ENCODE measurements around the gene PNPLA7.
"Not testable (repeated sequence)": the region's sequence is repeated elsewhere in the genome, so short reads cannot be mapped to it uniquely, and the experiment has no call there.

The PNPLA7 gene

GRCh38 chr9:137513801-137514570 lies 36.2 kb downstream of the PNPLA7 start:
- not testable (repeated sequence) for DNase-seq (ENCODE audit: low read depth)

DNA sequence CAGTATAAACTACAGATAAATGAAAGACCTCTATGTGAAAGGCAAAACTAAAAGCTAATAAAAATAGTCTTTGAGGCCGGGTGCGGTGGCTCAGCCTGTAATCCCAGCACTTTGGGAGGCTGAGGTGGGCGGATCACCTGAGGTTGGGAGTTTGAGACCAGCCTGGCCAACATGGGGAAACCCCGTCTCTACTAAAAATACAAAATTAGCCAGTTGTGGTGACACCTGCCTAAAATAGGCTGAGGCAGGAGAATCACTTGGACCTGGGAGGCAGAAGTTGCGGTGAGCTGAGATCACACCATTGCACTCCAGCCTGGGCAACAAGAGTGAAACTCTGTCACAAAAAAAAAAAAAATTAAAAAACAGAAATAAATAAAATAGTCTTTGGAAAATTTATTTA lies 37.1 kb downstream of the PNPLA7 start:
- DNase-seq (ENCODE audit: low read depth): not testable (repeated sequence)

DNA sequence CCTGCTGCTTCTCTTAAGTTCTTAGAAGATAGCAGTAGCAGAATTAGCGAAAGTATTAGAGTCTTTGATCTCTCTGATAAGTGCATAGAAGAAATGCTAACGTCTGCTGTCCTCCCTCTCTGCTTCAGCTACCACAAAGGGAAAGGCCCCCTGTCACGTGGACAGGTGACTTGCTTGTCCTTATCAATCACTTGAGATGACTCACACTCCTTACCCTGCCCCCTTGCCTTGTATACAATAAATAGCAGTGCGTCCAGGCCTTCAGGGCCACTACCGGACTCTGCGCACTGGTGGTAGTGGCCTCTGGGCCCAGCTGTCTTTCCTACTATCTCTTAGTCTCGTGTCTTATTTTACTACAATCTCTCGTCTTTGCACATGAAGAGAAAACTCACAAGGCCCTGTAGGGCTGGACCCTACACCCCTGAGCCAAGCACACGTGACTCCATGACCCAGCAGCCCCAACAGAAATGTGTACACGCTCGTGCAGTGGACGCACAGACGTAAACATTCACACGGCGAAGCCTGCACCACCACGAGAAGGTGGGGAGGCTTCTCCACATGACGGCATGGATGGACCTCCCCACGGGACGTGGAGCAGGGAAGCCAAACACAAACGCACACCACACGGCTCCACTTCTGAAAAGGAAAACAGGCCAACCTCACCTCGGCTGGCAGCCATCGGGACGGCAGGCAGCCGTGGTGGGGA lies 38.3 kb downstream of the PNPLA7 start:
- no peak for DNase-seq (ENCODE audit: low read depth)

DNA sequence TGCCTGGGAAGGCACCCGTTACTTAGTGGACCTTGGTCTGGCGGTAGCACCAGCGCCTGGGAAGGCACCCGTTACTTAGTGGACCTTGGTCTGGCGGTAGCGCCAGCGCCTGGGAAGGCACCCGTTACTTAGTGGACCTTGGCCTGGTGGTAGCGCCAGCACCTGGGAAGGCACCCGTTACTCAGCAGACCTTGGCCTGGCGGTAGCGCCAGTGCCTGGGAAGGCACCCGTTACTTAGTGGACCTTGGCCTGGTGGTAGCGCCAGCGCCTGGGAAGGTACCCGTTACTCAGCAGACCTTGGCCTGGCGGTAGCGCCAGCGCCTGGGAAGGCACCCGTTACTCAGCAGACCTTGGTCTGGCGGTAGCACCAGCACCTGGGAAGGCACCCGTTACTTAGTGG lies 39.1 kb downstream of the PNPLA7 start:
- not testable (repeated sequence) for DNase-seq (ENCODE audit: low read depth)

DNA sequence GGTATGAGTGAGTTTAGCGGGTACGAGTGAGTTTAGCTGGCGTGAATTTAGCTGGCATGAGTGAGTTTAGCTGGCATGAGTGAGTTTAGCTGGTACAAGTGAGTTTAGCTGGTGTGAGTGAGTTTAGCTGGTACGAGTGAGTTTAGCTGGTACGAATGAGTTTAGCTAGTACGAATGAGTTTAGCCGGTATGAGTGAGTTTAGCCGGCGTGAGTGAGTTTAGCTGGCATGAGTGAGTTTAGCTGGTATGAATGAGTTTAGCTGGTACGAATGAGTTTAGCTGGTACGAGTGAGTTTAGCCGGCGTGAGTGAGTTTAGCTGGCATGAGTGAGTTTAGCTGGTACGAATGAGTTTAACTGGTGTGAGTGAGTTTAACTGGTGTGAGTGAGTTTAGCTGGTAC lies 41.0 kb downstream of the PNPLA7 start:
- no peak for DNase-seq (ENCODE audit: low read depth)

- no peak for DNase-seq (ENCODE audit: low read depth)
Measured at GRCh38 chr9:137506702-137507171, 43.5 kb downstream of the PNPLA7 start.

DNA sequence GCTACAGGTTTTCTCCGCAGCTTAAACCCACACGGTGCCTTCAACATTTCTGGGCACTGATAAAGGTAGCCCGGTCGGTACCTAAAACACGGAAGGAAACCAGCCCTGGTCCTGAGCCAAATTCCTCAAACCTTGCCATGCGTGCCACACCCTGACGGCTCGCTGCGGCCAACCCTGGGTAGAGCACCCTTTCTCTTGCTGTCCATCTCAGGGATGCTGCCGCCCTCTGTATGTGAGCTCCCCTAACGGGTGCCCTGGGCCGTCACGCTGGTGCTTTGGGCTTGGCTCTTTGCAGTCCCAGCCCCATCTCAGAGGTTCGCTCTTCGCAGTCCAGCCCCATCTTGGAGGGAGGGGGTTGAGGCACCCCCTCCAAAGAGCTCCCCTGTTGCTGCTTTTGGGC lies 43.9 kb downstream of the PNPLA7 start:
- DNase-seq (ENCODE audit: low read depth): no peak

GRCh38 chr9:137505421-137506140 lies 44.6 kb downstream of the PNPLA7 start:
- no peak for DNase-seq (ENCODE audit: low read depth)

- no peak for DNase-seq (ENCODE audit: low read depth)
Measured at GRCh38 chr9:137504432-137504777, 45.8 kb downstream of the PNPLA7 start.

GRCh38 chr9:137502008-137502911 lies 47.9 kb downstream of the PNPLA7 start:
- DNase-seq (ENCODE audit: low read depth): no peak

DNA sequence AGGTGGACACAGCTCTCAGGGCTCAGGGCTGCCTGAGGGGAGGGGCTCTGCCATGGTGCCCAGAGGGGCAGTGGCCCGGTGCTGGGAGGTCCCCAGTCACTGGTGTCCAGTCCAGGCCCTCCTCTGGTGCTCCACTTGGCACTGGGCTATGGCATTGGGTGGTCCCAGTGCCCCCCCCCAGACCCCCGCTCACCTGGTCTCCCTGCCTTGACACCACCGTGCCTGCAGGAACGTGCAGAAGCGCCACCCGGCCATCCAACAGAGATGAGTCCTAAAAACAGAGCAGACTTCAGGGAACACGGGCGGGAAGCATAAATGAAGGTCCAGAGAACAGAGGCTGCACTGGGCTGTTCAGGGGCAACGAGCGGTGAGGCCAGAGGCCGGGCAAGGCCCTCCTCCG lies 48.7 kb downstream of the PNPLA7 start:
- no peak for DNase-seq (ENCODE audit: low read depth)

- no peak for DNase-seq (ENCODE audit: low read depth)
Measured at GRCh38 chr9:137500666-137501397, 49.4 kb downstream of the PNPLA7 start.

DNA sequence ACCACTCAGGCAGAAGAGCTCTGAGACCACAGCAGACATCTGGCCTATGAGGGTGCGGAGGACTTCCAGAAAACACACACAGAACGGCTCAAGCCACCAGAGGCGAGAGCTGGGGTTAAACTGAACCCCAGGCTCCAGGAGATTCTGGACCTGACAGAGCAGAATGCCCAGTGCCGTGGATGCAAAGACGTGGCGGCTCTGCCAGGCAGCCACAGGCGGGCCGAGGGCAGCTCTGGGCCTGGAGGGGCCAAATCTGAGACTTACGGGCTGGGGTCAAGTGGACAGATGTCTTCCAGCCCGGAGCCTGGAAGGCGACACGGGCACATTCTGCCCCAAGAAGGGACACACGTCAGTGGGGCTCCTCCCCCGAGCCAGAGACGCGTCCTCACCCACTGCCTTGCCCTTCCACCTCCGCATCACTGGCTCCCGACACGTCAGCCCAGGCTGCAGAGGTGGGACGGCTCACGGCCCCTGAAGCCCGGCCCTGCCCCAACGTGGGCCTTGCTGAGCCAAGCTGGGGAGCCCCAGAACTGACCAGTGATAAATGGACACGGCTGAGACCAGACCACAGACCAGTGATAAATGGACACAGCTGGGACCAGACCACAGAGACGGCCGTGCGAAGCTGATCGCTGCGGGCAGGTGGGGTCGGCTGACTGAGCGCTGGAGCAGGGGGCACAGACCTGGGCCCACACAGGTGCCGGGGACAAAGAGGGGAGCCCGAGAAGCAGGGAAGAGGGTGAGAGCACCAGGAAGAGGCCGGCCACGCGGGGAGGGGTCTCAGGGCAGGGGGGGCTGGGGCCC lies 50.1 kb downstream of the PNPLA7 start:
- no peak for DNase-seq (ENCODE audit: low read depth)

DNA sequence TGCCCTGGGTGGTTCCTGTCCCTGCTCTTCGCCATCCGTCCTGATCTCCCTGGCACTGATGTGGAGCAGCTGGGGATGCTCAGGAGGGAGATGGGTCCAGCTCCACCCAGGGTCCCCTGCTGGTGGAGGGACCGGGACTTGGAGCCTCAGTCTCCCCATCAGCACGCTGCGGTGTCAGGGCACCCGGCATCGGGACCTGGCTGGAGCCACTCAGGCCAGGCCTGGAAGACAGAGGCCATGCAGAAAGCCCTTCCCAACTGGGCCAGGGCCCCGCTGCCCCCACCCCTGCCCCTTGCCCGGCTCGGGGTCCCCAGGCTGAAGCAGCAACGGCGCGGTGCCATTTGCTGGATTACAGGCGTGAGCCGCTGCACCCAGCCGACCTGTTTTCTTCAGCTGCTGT lies 50.8 kb downstream of the PNPLA7 start:
- DNase-seq (ENCODE audit: low read depth): no peak

- no peak for DNase-seq (ENCODE audit: low read depth)
Measured at GRCh38 chr9:137498720-137499150, 51.5 kb downstream of the PNPLA7 start.

DNA sequence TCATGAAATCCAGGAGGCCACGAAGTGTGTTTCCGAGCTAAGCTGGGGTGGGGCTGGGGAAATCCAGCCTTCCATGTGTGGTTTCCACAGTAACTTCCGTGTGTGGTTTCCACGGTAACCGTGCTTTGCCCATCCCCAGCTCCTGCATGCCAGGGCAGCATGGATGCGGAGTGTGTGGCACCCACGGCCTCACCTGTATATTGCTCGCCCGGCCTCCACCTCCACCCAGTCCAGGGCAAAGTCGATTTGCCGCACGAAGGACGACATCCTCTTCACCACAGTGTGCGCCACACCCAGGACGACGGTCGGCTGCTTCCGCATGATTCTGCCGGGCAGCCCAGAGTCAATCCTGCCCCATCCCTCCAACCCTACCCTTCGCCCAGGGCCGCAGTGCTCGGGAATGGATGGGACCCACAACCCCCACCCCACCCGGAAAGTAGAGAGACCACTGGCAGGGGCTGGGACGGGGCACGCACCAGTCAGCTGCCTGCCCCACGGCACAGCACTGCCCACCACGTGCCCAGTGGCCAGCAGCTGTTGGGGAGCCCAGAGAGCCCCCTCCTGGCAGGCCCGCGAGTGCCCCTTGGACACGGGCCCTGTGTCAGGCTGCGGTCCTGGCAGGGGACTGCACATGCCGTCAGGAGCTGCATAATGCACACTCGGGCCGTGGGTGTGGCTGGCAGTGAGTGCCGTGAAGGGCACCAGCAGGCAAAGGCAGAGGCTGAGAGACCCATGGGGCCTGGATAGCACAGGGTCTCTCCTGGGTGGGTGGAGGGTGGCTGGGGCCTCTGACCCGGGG lies 52.1 kb downstream of the PNPLA7 start:
- DNase-seq (ENCODE audit: low read depth): no peak

GRCh38 chr9:137496601-137497375 lies 53.4 kb downstream of the PNPLA7 start:
- no peak for DNase-seq (ENCODE audit: low read depth)

GRCh38 chr9:137494550-137495351 lies 55.5 kb downstream of the PNPLA7 start:
- no peak for DNase-seq (ENCODE audit: low read depth)

All from non-pigmented ciliary epithelial cell (primary cell).